ACC112 (cell line): ENCODE measurements around the gene MCAT.

Source experiments
- H2AFZ ChIP-seq: fragments of 200-600 bp; sonication (generic); one replicate; pipeline ENCODE4 v1.6.0; 2017; ENCODE audit warnings: antibody characterized with exemption, low read length; ENCODE audit not compliant: unreplicated experiment
- H3K27ac ChIP-seq: fragments of 200-600 bp; sonication (generic); 2 replicates; pipeline ENCODE4 v1.5.1; 2014; ENCODE audit warnings: low read depth, mild to moderate bottlenecking, antibody characterized with exemption, low read length, moderate library complexity
- H3K27me3 ChIP-seq: fragments of 200-600 bp; sonication (generic); 2 replicates; pipeline ENCODE4 v1.6.1; 2014; ENCODE audit warnings: mild to moderate bottlenecking, antibody characterized with exemption, low read length, moderate library complexity, mixed read lengths; ENCODE audit not compliant: insufficient read depth
- H3K36me3 ChIP-seq: fragments of 200-600 bp; sonication (generic); 2 replicates; pipeline ENCODE4 v1.6.1; 2016; ENCODE audit warnings: mild to moderate bottlenecking, antibody characterized with exemption, low read length, moderate library complexity, mixed read lengths; ENCODE audit not compliant: insufficient read depth
- H3K4me1 ChIP-seq: fragments of 200-600 bp; sonication (generic); one replicate; pipeline ENCODE4 v1.6.1; 2016; ENCODE audit warnings: low read length, mixed read lengths; ENCODE audit not compliant: insufficient read depth, unreplicated experiment, control insufficient read depth
- H3K4me3 ChIP-seq: fragments of 200-600 bp; sonication (generic); 2 replicates; pipeline ENCODE4 v1.5.1; 2014; ENCODE audit warnings: mild to moderate bottlenecking, low read depth, low read length
- H3K79me2 ChIP-seq: fragments of 200-600 bp; sonication (generic); one replicate; pipeline ENCODE4 v1.6.0; 2016; ENCODE audit warnings: low read length; ENCODE audit not compliant: control insufficient read depth, unreplicated experiment, insufficient read depth

Gene MCAT

DNA sequence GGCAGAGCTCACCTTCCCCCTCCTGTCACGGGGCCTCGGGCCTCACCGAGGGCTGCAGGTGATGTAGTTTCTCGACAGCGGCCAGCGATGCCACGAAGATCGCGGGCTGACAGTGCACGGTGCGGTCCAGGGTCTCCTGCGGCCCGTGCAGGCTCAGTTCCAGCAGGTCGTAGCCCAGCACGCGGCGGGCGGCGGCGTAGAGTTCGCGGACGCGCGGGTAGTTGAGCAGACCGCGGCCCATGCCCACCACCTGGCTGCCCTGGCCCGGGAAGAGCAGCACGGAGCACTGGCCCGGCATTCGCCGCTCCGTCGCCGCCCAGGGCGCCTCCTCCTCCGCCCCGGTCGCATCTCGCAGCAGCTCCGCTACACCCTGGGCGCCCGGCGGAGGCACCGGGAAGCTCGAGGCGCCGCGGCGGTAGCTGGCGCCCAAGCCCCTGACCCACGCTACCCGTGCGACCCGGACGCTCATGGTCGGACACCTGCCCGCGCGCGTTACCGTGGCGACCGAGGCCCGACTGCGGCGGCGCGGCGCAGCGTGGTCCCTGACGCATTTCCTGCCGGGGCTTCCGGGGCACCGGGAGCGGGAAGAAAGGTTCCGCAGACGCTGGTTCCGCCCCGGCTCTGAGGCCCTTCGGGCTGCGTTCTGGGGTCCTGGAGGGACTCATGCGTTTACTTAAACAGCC, at the start of gene MCAT:
MCAT (minus strand) TSS at position 519 of the 683 bp plus-strand sequence; CDS start at position 469, 50 bp downstream.
- Histone ChIP-seq H3K27ac (no peak within 1 kb of the TSS), H3K4me1 (peaks cover 3% of the 10 kb centered on the region)

DNA sequence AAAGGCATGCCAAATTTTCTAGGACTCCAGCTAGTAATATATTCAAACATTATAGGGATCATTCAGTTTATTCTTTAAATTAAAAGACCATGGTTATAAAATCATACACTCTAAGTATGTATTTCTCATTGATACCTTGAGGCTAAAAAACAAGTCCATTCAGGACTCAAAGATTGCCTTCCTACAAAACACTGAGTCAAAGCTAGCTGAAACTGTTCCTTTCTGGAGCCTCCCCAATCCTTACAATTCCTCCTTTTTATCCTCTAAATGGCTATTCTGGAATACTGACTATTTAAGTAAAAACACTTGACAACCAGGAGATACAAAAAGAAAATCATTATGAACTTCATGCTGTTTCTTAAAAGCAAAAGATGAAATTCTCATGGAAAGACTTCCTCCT, 48.6 kb upstream of the MCAT start:
- 0 out of 2 replicates have a peak, but pooled peaks cover 4% of the 10 kb centered on the region for H3K27me3 ChIP-seq
- no peak overlapping the region for H3K4me3 ChIP-seq
- no peaks in the 10 kb centered on the region for H3K4me1 ChIP-seq
- H3K36me3 ChIP-seq: no peaks in the 10 kb centered on the region
- H3K79me2 ChIP-seq: no peaks in the 10 kb centered on the region
- no peak overlapping the region for H3K27ac ChIP-seq
- H2AFZ ChIP-seq: no peak overlapping the region

More for the DNA sequence above, at the start of gene MCAT:
- Histone ChIP-seq H3K27me3 (no peaks in the 10 kb centered on the region), H3K36me3 (no peaks in the 10 kb centered on the region), H3K79me2 (peaks cover 10% of the 10 kb centered on the region), H2AFZ (peak within 1 kb of the TSS; percentile 87), H3K4me3 (peak within 1 kb of the TSS; percentile 83)

DNA sequence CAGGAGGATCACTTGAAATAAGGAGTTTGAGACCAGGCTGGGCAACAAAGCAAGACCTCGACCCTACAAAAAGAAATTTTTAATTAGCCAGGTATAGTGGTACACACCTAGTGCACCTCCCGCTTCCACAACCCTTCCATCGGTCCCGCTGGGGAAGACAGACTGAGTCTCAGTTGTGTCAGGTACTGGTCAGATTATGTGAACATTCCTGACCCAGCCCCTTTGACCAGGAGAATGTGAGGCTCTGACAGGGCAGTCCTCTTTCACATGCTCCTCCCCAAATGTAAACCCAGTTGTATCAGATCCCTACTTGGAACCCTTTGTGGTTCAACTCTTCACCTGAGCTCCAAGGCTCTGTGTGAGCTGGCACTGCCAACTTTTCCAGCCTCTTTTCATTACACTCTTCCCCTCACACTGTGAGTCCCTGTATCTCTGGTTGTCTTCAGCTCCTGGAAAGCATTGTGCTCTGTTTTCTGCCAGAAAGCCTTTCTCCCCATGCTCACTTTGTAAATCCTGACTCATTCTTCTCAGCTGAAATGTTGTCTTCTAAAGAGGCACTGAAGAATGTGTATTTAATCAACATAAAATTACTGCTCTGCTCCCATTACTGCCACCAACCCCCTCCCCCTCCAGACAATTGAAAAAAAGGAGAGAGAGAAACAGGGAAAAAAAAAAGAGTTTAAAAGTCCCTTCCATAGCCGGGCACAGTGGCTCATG, 45.8 kb upstream of the MCAT start:
- peaks cover 6% of the 10 kb centered on the region for H3K4me1 ChIP-seq
- H3K27ac ChIP-seq: no peak overlapping the region
- no peaks in the 10 kb centered on the region for H3K27me3 ChIP-seq
- H3K79me2 ChIP-seq: peaks cover 9% of the 10 kb centered on the region
- H2AFZ ChIP-seq: no peak overlapping the region
- no peaks in the 10 kb centered on the region for H3K36me3 ChIP-seq
- no peak overlapping the region for H3K4me3 ChIP-seq

GRCh38 chr22:43187171-43188099, 44.2 kb upstream of the MCAT start:
- H3K4me1 ChIP-seq: peaks cover 7% of the 10 kb centered on the region
- H2AFZ ChIP-seq: peak overlapping the region; percentile 88
- peak overlapping the region; percentile 79 for H3K27ac ChIP-seq

DNA sequence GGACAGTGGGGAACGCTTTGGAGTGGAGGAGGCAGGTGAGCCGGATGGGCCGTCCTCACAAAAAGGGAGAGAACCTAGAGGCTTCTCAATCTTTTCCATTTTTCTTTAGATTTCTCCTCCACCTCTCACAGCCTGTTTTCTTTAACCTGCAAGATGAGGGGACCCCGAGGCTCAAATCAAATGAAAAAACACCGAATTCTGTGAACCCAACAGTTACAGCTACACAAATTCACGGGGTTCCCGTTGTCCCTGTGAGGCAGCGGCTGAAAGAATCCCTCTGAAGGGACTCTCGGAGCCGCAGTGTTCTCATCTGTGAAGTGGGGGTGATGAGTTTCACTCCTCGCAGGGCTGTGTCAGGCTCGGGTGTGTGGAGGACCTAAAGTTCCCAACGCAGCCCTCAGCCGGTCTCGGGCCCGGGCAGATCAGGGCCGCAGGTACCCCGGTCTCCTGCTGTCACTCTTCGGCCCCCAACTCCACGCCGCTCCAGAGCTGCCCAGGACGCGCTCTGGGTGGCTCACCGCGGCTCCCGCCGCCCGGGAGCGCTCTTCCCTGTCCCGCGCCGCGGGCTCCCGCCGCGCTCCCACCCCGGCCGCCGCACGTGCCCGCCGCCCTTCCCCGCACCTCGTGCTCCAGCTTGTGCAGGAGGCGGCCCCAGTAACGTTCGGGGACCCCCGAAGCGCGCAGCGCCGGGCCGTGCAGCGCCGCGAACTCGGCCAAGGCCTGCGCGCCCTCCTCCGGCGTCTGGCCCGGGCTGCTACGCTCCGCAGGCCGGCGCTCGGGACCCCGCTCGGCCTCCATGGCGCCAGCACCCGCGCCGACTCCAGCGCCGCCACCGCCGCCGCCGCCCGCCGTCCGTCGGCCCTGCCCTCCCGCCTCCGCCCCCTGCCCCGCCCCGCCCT, 43.3 kb upstream of the MCAT start, which contains the start of gene TTLL12:
TTLL12 (minus strand) TSS at position 863 of the 899 bp plus-strand sequence; CDS start at position 798, 65 bp downstream.
- Histone ChIP-seq H3K79me2 (peaks cover 9% of the 10 kb centered on the region), H3K4me1 (peaks cover 7% of the 10 kb centered on the region), H3K27ac (peak within 1 kb of the TSS; percentile 79), H3K4me3 (peak within 1 kb of the TSS; percentile 88), H3K27me3 (no peaks in the 10 kb centered on the region), H2AFZ (peak within 1 kb of the TSS; percentile 88), H3K36me3 (no peaks in the 10 kb centered on the region)

More at GRCh38 chr22:43187171-43188099, 44.2 kb upstream of the MCAT start:
- Histone ChIP-seq H3K79me2 (peaks cover 9% of the 10 kb centered on the region), H3K4me3 (peak overlapping the region; percentile 81), H3K36me3 (no peaks in the 10 kb centered on the region), H3K27me3 (no peaks in the 10 kb centered on the region)

DNA sequence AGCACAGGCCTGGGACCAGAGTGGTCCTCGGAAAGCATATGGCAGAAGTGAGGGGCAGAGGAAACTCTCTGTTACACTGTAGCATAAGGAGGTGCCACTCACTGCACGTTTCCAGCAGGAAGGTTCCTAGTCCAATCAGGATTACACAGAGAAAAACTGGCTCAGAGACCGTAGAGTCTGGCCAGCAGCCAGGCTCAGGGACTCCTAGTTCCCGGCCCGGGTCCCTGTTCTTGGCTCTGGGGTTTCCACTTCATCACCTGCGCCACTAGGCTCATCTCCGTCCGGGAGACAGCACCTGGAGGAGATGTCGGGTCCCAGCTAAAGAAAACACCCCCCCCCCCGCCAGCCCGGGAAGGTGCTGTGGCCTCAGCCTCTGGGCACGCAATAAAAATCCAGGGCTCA, 42.7 kb upstream of the MCAT start:
- H2AFZ ChIP-seq: no peak overlapping the region
- no peak overlapping the region for H3K27ac ChIP-seq

GRCh38 chr22:43183496-43184277, 40.5 kb upstream of the MCAT start:
- Histone ChIP-seq H3K79me2 (peaks cover 9% of the 10 kb centered on the region), H3K4me1 (peaks cover 7% of the 10 kb centered on the region), H3K27ac (no peak overlapping the region), H3K36me3 (no peaks in the 10 kb centered on the region; the same call in 1 of the 2 replicates), H2AFZ (no peak overlapping the region), H3K4me3 (no peak overlapping the region), H3K27me3 (no peaks in the 10 kb centered on the region)

More for the DNA sequence above, 42.7 kb upstream of the MCAT start:
- H3K36me3 ChIP-seq: no peaks in the 10 kb centered on the region
- H3K79me2 ChIP-seq: peaks cover 9% of the 10 kb centered on the region
- H3K27me3 ChIP-seq: no peaks in the 10 kb centered on the region
- H3K4me3 ChIP-seq: peak overlapping the region; percentile 88
- H3K4me1 ChIP-seq: peaks cover 7% of the 10 kb centered on the region

DNA sequence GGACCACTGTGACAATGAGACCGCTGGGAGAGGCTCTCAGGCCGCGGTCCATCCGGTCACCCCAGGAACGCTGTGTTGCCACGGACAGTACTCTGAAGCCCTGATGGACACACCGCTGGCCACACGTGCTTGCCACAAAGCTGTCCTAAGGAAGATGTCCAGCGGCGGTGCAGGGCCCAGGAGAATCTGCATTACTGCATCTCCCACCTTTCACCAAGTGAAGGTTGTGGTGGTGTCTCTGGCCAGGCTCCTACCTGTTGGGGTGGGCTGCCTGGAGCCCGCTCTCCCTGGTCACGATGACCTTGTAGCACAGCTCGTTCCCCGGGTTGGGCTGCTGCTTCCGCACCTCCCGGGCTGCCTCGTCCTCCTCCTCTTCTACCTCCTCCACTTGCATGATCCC, 39.5 kb upstream of the MCAT start:
- Histone ChIP-seq H2AFZ (no peak overlapping the region), H3K27ac (no peak overlapping the region), H3K4me3 (no peak overlapping the region), H3K4me1 (peaks cover 7% of the 10 kb centered on the region), H3K27me3 (no peaks in the 10 kb centered on the region), H3K79me2 (peaks cover 9% of the 10 kb centered on the region), H3K36me3 (no peaks in the 10 kb centered on the region; the same call in 1 of the 2 replicates)

DNA sequence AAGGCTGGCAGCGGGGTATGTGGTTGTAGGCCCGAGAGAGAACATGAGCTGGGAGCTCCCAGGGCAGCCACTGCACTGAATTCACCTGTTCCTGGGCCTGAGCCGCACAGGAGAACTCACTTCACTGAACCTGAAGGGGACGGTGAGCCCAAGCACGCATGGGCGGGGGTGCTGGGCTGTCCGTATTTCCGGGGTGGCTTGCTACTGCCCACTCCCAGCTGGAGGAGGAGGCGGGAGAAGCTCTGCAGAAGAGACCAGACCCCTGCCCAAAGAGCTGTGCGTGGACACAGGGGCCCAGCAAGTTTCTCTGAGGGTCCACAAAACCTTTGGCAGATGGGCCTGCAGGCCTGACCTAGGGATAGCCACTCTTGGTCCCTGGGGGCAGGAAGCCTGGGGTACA, 38.9 kb upstream of the MCAT start:
- Histone ChIP-seq H3K36me3 (no peaks in the 10 kb centered on the region; the same call in 1 of the 2 replicates), H3K4me3 (no peak overlapping the region), H3K4me1 (peaks cover 7% of the 10 kb centered on the region), H3K27me3 (no peaks in the 10 kb centered on the region), H3K79me2 (peaks cover 9% of the 10 kb centered on the region), H3K27ac (no peak overlapping the region), H2AFZ (no peak overlapping the region)
